ENCODE results near the gene NAA35. TPM values are rescaled to one million over a fixed set of nuclear protein-coding genes. Genes with fewer than 3 reads are reported as not detected.

The NAA35 gene
- total RNA-seq (2014; rRNA removed; shearing (Covaris generic)) (9.5 and 14.1 TPM in 2 replicates), total RNA-seq (2022) (19.3 and 20.2 TPM in 2 replicates), Bru-seq, nascent RNA (percentile 78 among the genes with signal in this experiment), BruChase-seq, experiment 1, labeled RNA remaining after a 6-hour chase (percentile 68 among the genes with signal in this experiment), BruChase-seq, experiment 2, labeled RNA remaining after a 2-hour chase (percentile 70 among the genes with signal in this experiment)
- long read RNA-seq, transcript NAA35-201 (23 exons, 2,649 nt): major isoform, 14 of 35 reads
- long read RNA-seq, partial matches to known transcripts: 3 of 35 reads
- long read RNA-seq, other reads (novel, unspliced or antisense): 18 of 35 reads

DNA sequence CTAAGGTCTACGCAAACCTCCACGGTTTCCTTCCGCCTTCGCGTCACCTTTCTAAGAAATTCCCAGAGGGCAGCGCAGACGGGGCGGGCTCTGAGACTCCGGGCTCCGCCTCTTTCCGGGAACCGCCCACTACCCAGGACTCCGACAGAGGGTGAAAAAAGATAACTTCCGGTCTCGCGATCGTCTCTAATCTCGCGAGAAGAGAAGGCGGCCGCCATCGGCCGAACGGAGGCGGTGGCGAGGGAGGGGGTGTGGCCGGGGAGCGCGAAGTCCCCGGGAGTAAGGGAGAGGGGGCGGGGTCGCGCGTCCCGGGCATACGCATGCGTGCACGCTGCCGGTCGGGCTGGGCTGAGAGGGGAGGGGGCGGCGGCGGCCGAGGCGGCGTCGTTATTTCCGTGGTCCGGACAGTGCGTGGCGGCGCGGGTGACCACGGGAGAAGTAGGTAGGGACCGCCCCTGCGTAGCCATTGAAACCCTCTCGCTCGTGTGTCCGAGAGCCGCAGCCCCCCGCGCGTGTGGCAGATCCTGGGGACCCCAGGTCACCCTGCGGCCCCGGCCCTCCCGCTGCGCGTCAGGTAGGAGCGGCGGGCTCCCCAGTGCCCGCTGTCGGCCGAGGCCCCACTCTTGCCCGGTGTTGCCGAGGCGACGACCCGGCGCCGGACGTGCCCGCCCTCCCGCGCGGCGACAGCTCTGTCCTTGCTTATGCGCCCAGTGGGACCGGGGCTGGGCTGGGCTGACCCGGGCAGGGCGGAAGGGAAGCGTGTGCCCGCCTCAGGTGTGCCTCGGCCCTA is at the start of gene NAA35:
Gene NAA35 (plus strand): TSS at position 315 of the 790 bp plus-strand sequence. CDS start 1,014 bp downstream, outside the sequence.
- peak within 1 kb of the TSS; percentile 79 for H3K4me2 ChIP-seq (ENCODE audit: low read length)
- no peak for TF ChIP-seq EZH2phosphoT487 (IDR thresholded peaks at IDR 0.05; ENCODE audit: borderline replicate concordance, low read depth, low read length)
- TF ChIP-seq, protein P1, sequence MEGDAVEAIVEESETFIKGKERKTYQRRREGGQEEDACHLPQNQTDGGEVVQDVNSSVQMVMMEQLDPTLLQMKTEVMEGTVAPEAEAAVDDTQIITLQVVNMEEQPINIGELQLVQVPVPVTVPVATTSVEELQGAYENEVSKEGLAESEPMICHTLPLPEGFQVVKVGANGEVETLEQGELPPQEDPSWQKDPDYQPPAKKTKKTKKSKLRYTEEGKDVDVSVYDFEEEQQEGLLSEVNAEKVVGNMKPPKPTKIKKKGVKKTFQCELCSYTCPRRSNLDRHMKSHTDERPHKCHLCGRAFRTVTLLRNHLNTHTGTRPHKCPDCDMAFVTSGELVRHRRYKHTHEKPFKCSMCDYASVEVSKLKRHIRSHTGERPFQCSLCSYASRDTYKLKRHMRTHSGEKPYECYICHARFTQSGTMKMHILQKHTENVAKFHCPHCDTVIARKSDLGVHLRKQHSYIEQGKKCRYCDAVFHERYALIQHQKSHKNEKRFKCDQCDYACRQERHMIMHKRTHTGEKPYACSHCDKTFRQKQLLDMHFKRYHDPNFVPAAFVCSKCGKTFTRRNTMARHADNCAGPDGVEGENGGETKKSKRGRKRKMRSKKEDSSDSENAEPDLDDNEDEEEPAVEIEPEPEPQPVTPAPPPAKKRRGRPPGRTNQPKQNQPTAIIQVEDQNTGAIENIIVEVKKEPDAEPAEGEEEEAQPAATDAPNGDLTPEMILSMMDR (conservative IDR thresholded peaks at IDR 0.05; ENCODE audit: low read length): no peak
- BruUV-seq (replicated peaks): no TSS peak
- intact Hi-C loops (cut with micrococcal nuclease; ENCODE audit: unreplicated experiment): loop anchor here (5.0 kb wide), 1 partner anchor 411 kb away; the partner anchor contains the start of gene TUT7
- H3K4me1 ChIP-seq (ENCODE audit: insufficient read depth, low read length, poor library complexity, severe bottlenecking): peaks cover 25% of the 10 kb centered on the region
- peaks cover 27% of the 10 kb centered on the region for H3K36me3 ChIP-seq (ENCODE audit: insufficient read depth, low read length)
- DNase-seq (ENCODE audit: low spot score): peak; percentile 99
- H2AFZ ChIP-seq (ENCODE audit: low read length): peak within 1 kb of the TSS; percentile 89
- ChIA-PET CTCF (ENCODE audit: unreplicated experiment) (no interaction called here), POLR2A (interaction anchor here (0.5 to 2.1 kb wide), 4 partner anchors 8 to 1941 kb away, joined by 3 to 5 read pairs (median 3); no protein-coding TSS in a partner anchor)
- peak within 1 kb of the TSS; percentile 98 for H3K4me3 ChIP-seq (ENCODE audit: low read depth, low read length, poor library complexity, severe bottlenecking)
- peaks cover 4% of the 10 kb centered on the region; the same call in 1 of the 2 replicates for H3K9me3 ChIP-seq (ENCODE audit: low read length)
- peaks cover 19% of the 10 kb centered on the region; the same call in 1 of the 2 replicates for H3K79me2 ChIP-seq (ENCODE audit: insufficient read depth, low read depth, low read length)
- H3K9me2 ChIP-seq (ENCODE audit: insufficient read depth, low read length): no peaks in the 10 kb centered on the region
- peak within 1 kb of the TSS; percentile 35 for H3K27ac ChIP-seq (ENCODE audit: low read depth, low read length, poor library complexity, severe bottlenecking)
- H4K20me1 ChIP-seq (ENCODE audit: insufficient read depth, low read length): peaks cover 16% of the 10 kb centered on the region; the same call in 1 of the 2 replicates

DNA sequence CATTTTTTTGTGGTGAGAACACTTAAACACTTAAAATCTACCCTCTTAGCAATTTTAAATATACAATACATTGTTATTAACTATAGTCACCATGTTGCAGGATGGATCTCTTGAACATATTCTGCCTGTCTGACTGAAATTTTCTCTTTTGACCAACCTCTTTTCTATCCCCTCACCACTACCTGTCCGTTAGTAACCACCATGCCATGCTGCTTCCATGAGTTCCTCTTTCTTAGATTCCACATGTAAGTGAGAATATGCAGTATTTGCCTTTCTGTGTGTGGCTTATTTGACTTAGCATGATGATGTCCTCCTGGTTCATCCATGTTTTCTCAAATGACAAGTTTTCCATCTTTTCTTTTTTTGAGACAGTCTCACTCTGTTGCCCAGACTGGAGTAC is 48.5 kb upstream of the NAA35 start:
- H3K4me1 ChIP-seq (ENCODE audit: insufficient read depth, low read length, poor library complexity, severe bottlenecking): no peaks in the 10 kb centered on the region
- no peaks in the 10 kb centered on the region for H4K20me1 ChIP-seq (ENCODE audit: insufficient read depth, low read length)
- H3K27ac ChIP-seq (ENCODE audit: low read depth, low read length, poor library complexity, severe bottlenecking): no peak overlapping the region
- DNase-seq (ENCODE audit: low spot score): no peak
- H3K36me3 ChIP-seq (ENCODE audit: insufficient read depth, low read length): no peaks in the 10 kb centered on the region
- H3K4me2 ChIP-seq (ENCODE audit: low read length): no peak overlapping the region
- no peak for TF ChIP-seq EZH2phosphoT487 (IDR thresholded peaks at IDR 0.05; ENCODE audit: borderline replicate concordance, low read depth, low read length)
- TF ChIP-seq, protein P1 (conservative IDR thresholded peaks at IDR 0.05; ENCODE audit: low read length): no peak
- no peak overlapping the region for H3K4me3 ChIP-seq (ENCODE audit: low read depth, low read length, poor library complexity, severe bottlenecking)
- intact Hi-C loops (cut with micrococcal nuclease; ENCODE audit: unreplicated experiment): no loop called here
- BruUV-seq (replicated peaks): no TSS peak
- H3K9me3 ChIP-seq (ENCODE audit: low read length): no peaks in the 10 kb centered on the region
- ChIA-PET POLR2A (no interaction called here), CTCF (ENCODE audit: unreplicated experiment) (no interaction called here)
- no peak overlapping the region for H2AFZ ChIP-seq (ENCODE audit: low read length)
- no peaks in the 10 kb centered on the region for H3K9me2 ChIP-seq (ENCODE audit: insufficient read depth, low read length)
- H3K79me2 ChIP-seq (ENCODE audit: insufficient read depth, low read depth, low read length): no peaks in the 10 kb centered on the region

All from OCI-LY7 (cell line).